ENCODE measurements around the gene C1orf87. TPM values are rescaled to one million over a fixed set of nuclear protein-coding genes. Genes with fewer than 3 reads are reported as not detected.
A peak's percentile ranks its signal among the peaks of the same experiment; 100 is the strongest.

The C1orf87 gene
- total and polyA plus RNA-seq, 3 experiments from 2014 or later, result not detected

DNA sequence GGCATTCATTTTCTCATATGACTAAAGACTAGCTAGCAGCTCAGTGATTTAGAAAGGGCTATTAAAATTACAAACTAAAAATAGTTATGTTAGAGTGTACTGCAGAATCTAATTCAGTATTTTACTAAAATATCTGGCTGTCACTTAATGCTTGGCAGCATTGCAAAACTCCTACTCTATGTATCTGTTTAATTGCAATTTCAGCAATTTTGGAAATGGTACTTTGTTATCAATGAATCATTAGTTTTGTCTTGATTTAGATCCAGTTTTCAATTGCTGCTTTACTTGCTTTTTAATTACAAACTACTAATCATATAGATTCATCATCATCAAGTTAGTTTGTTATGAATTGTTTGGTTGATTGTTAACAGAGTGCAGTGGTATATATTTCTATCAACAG, 19.2 kb downstream of the C1orf87 start:
- no peaks in the 10 kb centered on the region for H3K27me3 ChIP-seq (ENCODE audit: insufficient read depth, low read length, poor library complexity, severe bottlenecking)
- no peak overlapping the region for H3K27ac ChIP-seq (ENCODE audit: low read depth, low read length)
- Mint-ChIP-seq H3K27me3 (peaks cover 5 to 11% of the 10 kb centered on the region in 2 donors), H3K36me3 (no peaks in the 10 kb centered on the region), H3K9me3 (peaks cover 2 to 19% (median 4%) of the 10 kb centered on the region in 5 donors), H3K27ac (no peak overlapping the region), H3K4me3 (no peak overlapping the region), H3K4me1 (no peaks in the 10 kb centered on the region)
- POLR2A ChIA-PET, result no interaction called here
- no peaks in the 10 kb centered on the region for H3K4me1 ChIP-seq (ENCODE audit: insufficient read depth, low read length)
- CTCF ChIA-PET, result no interaction called here
- no peak overlapping the region for H3K4me3 ChIP-seq (ENCODE audit: low read length)
- H3K9me3 ChIP-seq (ENCODE audit: low read length), result no peaks in the 10 kb centered on the region
- no peak for DNase-seq
- no peaks in the 10 kb centered on the region for H3K36me3 ChIP-seq (ENCODE audit: insufficient read depth, low read length)

DNA sequence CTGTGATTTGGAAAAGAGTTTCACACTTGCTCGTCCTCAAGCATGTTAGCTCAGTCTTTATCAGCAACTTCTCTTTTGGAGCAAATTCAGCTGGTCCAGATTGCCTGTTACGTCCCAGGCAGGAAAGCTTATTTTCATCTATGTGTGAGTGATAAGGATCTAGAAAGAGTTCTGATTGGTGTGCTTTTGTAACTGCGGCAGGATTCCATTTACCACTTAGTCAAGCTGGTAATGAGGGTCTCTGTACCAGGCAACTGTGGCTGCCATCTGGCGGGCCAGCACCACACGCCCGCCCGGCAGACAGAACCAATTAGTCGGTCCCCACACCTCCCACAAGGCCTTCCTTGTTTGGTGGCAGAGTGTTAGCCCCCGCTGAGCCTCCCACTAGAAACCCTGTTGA, 21.0 kb downstream of the C1orf87 start:
- Mint-ChIP-seq H3K27ac (no peak overlapping the region), H3K4me1 (no peaks in the 10 kb centered on the region), H3K36me3 (no peaks in the 10 kb centered on the region), H3K4me3 (no peak overlapping the region), H3K27me3 (peaks cover 5 to 11% of the 10 kb centered on the region in 2 donors), H3K9me3 (peaks cover 3 to 23% (median 7%) of the 10 kb centered on the region in 5 donors)
- Histone ChIP-seq H3K4me3 (ENCODE audit: low read length) (no peak overlapping the region), H3K4me1 (ENCODE audit: insufficient read depth, low read length) (no peaks in the 10 kb centered on the region), H3K36me3 (ENCODE audit: insufficient read depth, low read length) (no peaks in the 10 kb centered on the region), H3K27ac (ENCODE audit: low read depth, low read length) (no peak overlapping the region), H3K9me3 (ENCODE audit: low read length) (no peaks in the 10 kb centered on the region), H3K27me3 (ENCODE audit: insufficient read depth, low read length, poor library complexity, severe bottlenecking) (no peaks in the 10 kb centered on the region)
- ChIA-PET POLR2A (no interaction called here), CTCF (no interaction called here)
- DNase-seq, result no peak

DNA sequence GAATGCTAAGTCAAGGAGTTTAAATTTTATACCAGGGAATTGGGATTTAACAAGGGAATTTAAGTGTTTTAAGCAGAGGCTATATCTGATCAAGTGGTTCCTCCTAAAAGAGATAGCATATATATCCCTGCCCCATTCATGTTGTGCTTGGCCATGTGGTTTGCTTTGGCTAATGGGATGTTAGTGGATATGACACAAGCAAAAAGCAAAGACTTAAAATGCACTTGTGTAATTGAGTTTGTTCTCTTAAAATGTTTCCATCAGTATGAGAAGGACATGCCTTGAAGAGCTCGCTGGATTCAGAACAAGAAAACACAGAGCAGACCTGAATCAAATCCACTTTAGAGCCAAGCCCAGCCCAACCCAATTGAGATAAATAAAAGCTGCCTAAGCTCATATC, 22.4 kb downstream of the C1orf87 start:
- Mint-ChIP-seq H3K4me1 (no peaks in the 10 kb centered on the region), H3K4me3 (no peak overlapping the region), H3K36me3 (no peaks in the 10 kb centered on the region), H3K27ac (no peak overlapping the region), H3K27me3 (peaks cover 5 to 11% of the 10 kb centered on the region in 2 donors), H3K9me3 (peaks cover 3 to 23% (median 8%) of the 10 kb centered on the region in 5 donors)
- no peak for DNase-seq
- Histone ChIP-seq H3K27ac (ENCODE audit: low read depth, low read length) (no peak overlapping the region), H3K4me1 (ENCODE audit: insufficient read depth, low read length) (no peaks in the 10 kb centered on the region), H3K36me3 (ENCODE audit: insufficient read depth, low read length) (no peaks in the 10 kb centered on the region), H3K9me3 (ENCODE audit: low read length) (no peaks in the 10 kb centered on the region), H3K4me3 (ENCODE audit: low read length) (no peak overlapping the region), H3K27me3 (ENCODE audit: insufficient read depth, low read length, poor library complexity, severe bottlenecking) (no peaks in the 10 kb centered on the region)
- ChIA-PET CTCF (no interaction called here), POLR2A (no interaction called here)

GRCh38 chr1:60049188-60049587, 24.4 kb downstream of the C1orf87 start:
- no peak for DNase-seq
- H3K9me3 Mint-ChIP-seq, result peaks cover 3 to 23% (median 8%) of the 10 kb centered on the region in 5 donors
- no peak overlapping the region for H3K27ac Mint-ChIP-seq
- H3K36me3 Mint-ChIP-seq, result no peaks in the 10 kb centered on the region
- no peak overlapping the region for H3K4me3 ChIP-seq (ENCODE audit: low read length)
- H3K27me3 ChIP-seq (ENCODE audit: insufficient read depth, low read length, poor library complexity, severe bottlenecking), result no peaks in the 10 kb centered on the region
- no peaks in the 10 kb centered on the region for H3K36me3 ChIP-seq (ENCODE audit: insufficient read depth, low read length)
- H3K27ac ChIP-seq (ENCODE audit: low read depth, low read length), result no peak overlapping the region
- H3K4me1 Mint-ChIP-seq, result no peaks in the 10 kb centered on the region
- POLR2A ChIA-PET, result no interaction called here
- CTCF ChIA-PET, result no interaction called here
- peaks cover 3 to 6% of the 10 kb centered on the region in 2 donors for H3K27me3 Mint-ChIP-seq
- no peaks in the 10 kb centered on the region for H3K4me1 ChIP-seq (ENCODE audit: insufficient read depth, low read length)
- H3K9me3 ChIP-seq (ENCODE audit: low read length), result no peaks in the 10 kb centered on the region
- H3K4me3 Mint-ChIP-seq, result no peak overlapping the region

DNA sequence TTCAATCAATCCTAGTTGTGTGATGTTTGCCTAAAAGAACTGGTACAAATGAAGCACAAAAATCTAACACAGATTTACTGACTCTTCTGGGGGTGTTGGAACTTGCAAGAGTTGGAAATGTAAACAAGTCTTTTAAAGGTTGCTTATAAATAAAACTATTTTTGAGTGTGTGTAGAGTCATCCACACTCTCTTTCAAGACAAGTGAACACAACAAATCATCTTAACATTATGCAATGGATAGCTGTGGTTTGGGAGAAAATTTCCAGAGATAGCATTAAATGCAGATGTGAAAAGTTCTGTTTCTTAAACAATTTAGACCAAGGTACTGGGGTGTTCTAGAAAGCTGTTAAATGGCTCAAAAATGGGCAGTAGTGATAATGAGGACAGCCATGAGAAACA, 28.7 kb downstream of the C1orf87 start:
- Mint-ChIP-seq H3K36me3 (no peaks in the 10 kb centered on the region), H3K4me3 (no peak overlapping the region), H3K4me1 (no peaks in the 10 kb centered on the region), H3K9me3 (peaks cover 0 to 9% (median 8%) of the 10 kb centered on the region in 5 donors), H3K27me3 (peaks cover 4% of the 10 kb centered on the region in 2 donors), H3K27ac (no peak overlapping the region)
- DNase-seq, result no peak
- H3K27me3 ChIP-seq (ENCODE audit: insufficient read depth, low read length, poor library complexity, severe bottlenecking), result no peaks in the 10 kb centered on the region
- CTCF ChIA-PET, result no interaction called here
- no peak overlapping the region for H3K27ac ChIP-seq (ENCODE audit: low read depth, low read length)
- no peaks in the 10 kb centered on the region for H3K4me1 ChIP-seq (ENCODE audit: insufficient read depth, low read length)
- POLR2A ChIA-PET, result no interaction called here
- H3K9me3 ChIP-seq (ENCODE audit: low read length), result no peaks in the 10 kb centered on the region
- H3K4me3 ChIP-seq (ENCODE audit: low read length), result no peak overlapping the region
- no peaks in the 10 kb centered on the region for H3K36me3 ChIP-seq (ENCODE audit: insufficient read depth, low read length)

DNA sequence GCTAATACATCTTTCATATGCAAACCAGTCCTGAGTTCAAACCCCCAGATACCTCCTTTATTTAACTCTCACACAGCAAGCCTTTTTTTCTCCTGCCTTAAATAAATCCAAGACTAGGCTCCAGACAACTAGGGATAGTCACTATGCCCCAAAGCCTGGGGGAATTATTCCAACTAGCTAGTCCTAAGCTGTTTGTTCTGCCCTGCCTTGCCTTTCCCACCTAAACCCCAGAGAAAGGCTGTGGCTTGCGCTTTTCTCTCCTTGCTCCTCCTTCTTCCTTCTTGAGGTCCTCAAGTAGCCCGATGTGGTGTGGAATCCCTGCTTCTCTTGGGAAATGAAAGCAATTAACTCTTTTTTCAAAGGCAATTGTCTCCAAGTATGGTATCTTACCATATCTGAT, 31.8 kb downstream of the C1orf87 start:
- Mint-ChIP-seq H3K27me3 (peaks cover 4% of the 10 kb centered on the region in 2 donors), H3K27ac (peak overlapping the region in 1 of 8 donors; percentile 29), H3K4me1 (no peaks in the 10 kb centered on the region), H3K4me3 (no peak overlapping the region), H3K36me3 (no peaks in the 10 kb centered on the region), H3K9me3 (no peaks in the 10 kb centered on the region)
- H3K36me3 ChIP-seq (ENCODE audit: insufficient read depth, low read length), result no peaks in the 10 kb centered on the region
- no peaks in the 10 kb centered on the region for H3K9me3 ChIP-seq (ENCODE audit: low read length)
- no peaks in the 10 kb centered on the region for H3K27me3 ChIP-seq (ENCODE audit: insufficient read depth, low read length, poor library complexity, severe bottlenecking)
- H3K27ac ChIP-seq (ENCODE audit: low read depth, low read length), result no peak overlapping the region
- POLR2A ChIA-PET, result no interaction called here
- H3K4me1 ChIP-seq (ENCODE audit: insufficient read depth, low read length), result no peaks in the 10 kb centered on the region
- H3K4me3 ChIP-seq (ENCODE audit: low read length), result no peak overlapping the region
- CTCF ChIA-PET, result no interaction called here
- DNase-seq, result no peak

GRCh38 chr1:60037669-60038068, 35.9 kb downstream of the C1orf87 start:
- Mint-ChIP-seq H3K27me3 (peaks cover 1 to 4% of the 10 kb centered on the region in 2 donors), H3K36me3 (no peaks in the 10 kb centered on the region), H3K9me3 (no peaks in the 10 kb centered on the region), H3K4me3 (no peak overlapping the region), H3K4me1 (no peaks in the 10 kb centered on the region), H3K27ac (no peak overlapping the region)
- H3K9me3 ChIP-seq (ENCODE audit: low read length), result no peaks in the 10 kb centered on the region
- no peak for DNase-seq
- no peak overlapping the region for H3K27ac ChIP-seq (ENCODE audit: low read depth, low read length)
- no peaks in the 10 kb centered on the region for H3K36me3 ChIP-seq (ENCODE audit: insufficient read depth, low read length)
- no peak overlapping the region for H3K4me3 ChIP-seq (ENCODE audit: low read length)
- CTCF ChIA-PET, result no interaction called here
- POLR2A ChIA-PET, result no interaction called here
- H3K4me1 ChIP-seq (ENCODE audit: insufficient read depth, low read length), result no peaks in the 10 kb centered on the region
- no peaks in the 10 kb centered on the region for H3K27me3 ChIP-seq (ENCODE audit: insufficient read depth, low read length, poor library complexity, severe bottlenecking)

DNA sequence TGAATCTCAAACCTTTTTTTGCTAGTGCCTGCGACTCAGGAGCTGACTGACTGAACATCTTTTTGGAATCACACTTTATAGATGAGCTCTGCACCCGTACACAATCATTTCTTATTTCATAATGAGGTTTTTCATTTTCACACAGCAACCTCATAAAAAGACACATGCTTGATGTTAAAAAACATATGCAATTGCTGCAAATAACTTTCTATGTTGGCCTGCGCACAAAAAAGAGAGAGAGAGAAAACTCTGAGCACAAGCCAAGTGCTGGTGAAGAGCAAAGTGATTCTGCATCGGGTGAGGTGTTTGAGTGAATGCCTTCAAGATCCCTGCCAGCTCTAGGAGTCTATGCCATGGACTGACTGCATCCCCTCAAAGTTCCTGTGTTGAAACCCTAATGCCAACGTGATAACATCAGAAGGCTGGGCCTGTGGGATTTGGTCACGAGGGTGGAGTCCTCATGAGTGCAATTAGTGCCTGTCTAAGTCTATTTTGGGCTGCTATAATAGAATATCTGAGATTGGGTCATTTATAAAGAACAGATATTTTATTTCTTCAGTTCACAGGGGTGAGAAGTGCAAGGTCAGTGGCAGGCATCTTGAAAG, 36.6 kb downstream of the C1orf87 start:
- no peaks in the 10 kb centered on the region for H3K4me1 Mint-ChIP-seq
- Histone ChIP-seq H3K4me3 (ENCODE audit: low read length) (no peak overlapping the region), H3K27me3 (ENCODE audit: insufficient read depth, low read length, poor library complexity, severe bottlenecking) (no peaks in the 10 kb centered on the region), H3K27ac (ENCODE audit: low read depth, low read length) (no peak overlapping the region), H3K9me3 (ENCODE audit: low read length) (no peaks in the 10 kb centered on the region), H3K4me1 (ENCODE audit: insufficient read depth, low read length) (no peaks in the 10 kb centered on the region), H3K36me3 (ENCODE audit: insufficient read depth, low read length) (no peaks in the 10 kb centered on the region)
- H3K27ac Mint-ChIP-seq, result no peak overlapping the region
- no peak overlapping the region for H3K4me3 Mint-ChIP-seq
- ChIA-PET POLR2A (no interaction called here), CTCF (no interaction called here)
- no peak for DNase-seq
- H3K36me3 Mint-ChIP-seq, result no peaks in the 10 kb centered on the region
- no peaks in the 10 kb centered on the region for H3K9me3 Mint-ChIP-seq
- H3K27me3 Mint-ChIP-seq, result peaks cover under 1 to 4% of the 10 kb centered on the region in 2 donors

- H3K27me3 Mint-ChIP-seq, result peaks cover 0 to 4% of the 10 kb centered on the region in 2 donors
- Histone ChIP-seq H3K27ac (ENCODE audit: low read depth, low read length) (no peak overlapping the region), H3K4me1 (ENCODE audit: insufficient read depth, low read length) (no peaks in the 10 kb centered on the region), H3K27me3 (ENCODE audit: insufficient read depth, low read length, poor library complexity, severe bottlenecking) (no peaks in the 10 kb centered on the region), H3K9me3 (ENCODE audit: low read length) (no peaks in the 10 kb centered on the region), H3K36me3 (ENCODE audit: insufficient read depth, low read length) (no peaks in the 10 kb centered on the region), H3K4me3 (ENCODE audit: low read length) (no peak overlapping the region)
- no peak for DNase-seq
- H3K4me3 Mint-ChIP-seq, result no peak overlapping the region
- H3K9me3 Mint-ChIP-seq, result no peaks in the 10 kb centered on the region
- POLR2A ChIA-PET, result no interaction called here
- no peaks in the 10 kb centered on the region for H3K36me3 Mint-ChIP-seq
- no peaks in the 10 kb centered on the region for H3K4me1 Mint-ChIP-seq
- CTCF ChIA-PET, result no interaction called here
- no peak overlapping the region for H3K27ac Mint-ChIP-seq
Observed at GRCh38 chr1:60035921-60036320, 37.6 kb downstream of the C1orf87 start.
